ENCODE results near the gene CAPRIN1.
"Not testable (repeated sequence)": the region's sequence is repeated elsewhere in the genome, so short reads cannot be mapped to it uniquely, and the experiment has no call there.

CAPRIN1 gene

GRCh38 chr11:34084637-34085036, 33.1 kb downstream of the CAPRIN1 start:
- H3K9ac ChIP-seq (ENCODE audit: low read length) = no peak overlapping the region
- peaks cover 26% of the 10 kb centered on the region; the same call in 1 of the 2 replicates for H3K36me3 ChIP-seq (ENCODE audit: low read length)
- H3K9me3 ChIP-seq (ENCODE audit: insufficient read depth, low read length) = no peaks in the 10 kb centered on the region
- no peak overlapping the region for H3K4me2 ChIP-seq (ENCODE audit: low read depth, low read length, poor library complexity, severe bottlenecking)
- no peaks in the 10 kb centered on the region for H3K79me2 ChIP-seq (ENCODE audit: insufficient read depth, low read length)
- H4K20me1 ChIP-seq (ENCODE audit: low read depth, low read length) = no peaks in the 10 kb centered on the region
- H2AFZ ChIP-seq (ENCODE audit: low read depth, low read length, severe bottlenecking) = no peak overlapping the region
- no peak overlapping the region for H3K27ac ChIP-seq (ENCODE audit: low read depth, low read length)
- H3K4me3 ChIP-seq (ENCODE audit: insufficient read depth, low read length, poor library complexity, severe bottlenecking) = no peak overlapping the region
- H3F3A ChIP-seq (ENCODE audit: insufficient read depth) = no peaks in the 10 kb centered on the region
- no peaks in the 10 kb centered on the region for H3K9me2 ChIP-seq (replicated peaks; ENCODE audit: insufficient read depth, low read length)
- TF ChIP-seq CTCF (IDR thresholded peaks at IDR 0.05; ENCODE audit: insufficient read depth, low read length, poor library complexity, severe bottlenecking) = no peak
- no peaks in the 10 kb centered on the region for H3K27me3 ChIP-seq (ENCODE audit: low read length)

GRCh38 chr11:34086554-34087283, 35.2 kb downstream of the CAPRIN1 start:
- Histone ChIP-seq H3K79me2 (ENCODE audit: insufficient read depth, low read length) (no peaks in the 10 kb centered on the region), H3K9ac (ENCODE audit: low read length) (no peak overlapping the region), H3K9me2 (replicated peaks; ENCODE audit: insufficient read depth, low read length) (no peaks in the 10 kb centered on the region), H3F3A (ENCODE audit: insufficient read depth) (no peaks in the 10 kb centered on the region), H3K27ac (ENCODE audit: low read depth, low read length) (no peak overlapping the region), H3K36me3 (ENCODE audit: low read length) (peaks cover 24% of the 10 kb centered on the region; the same call in 1 of the 2 replicates), H3K4me2 (ENCODE audit: low read depth, low read length, poor library complexity, severe bottlenecking) (no peak overlapping the region), H3K27me3 (ENCODE audit: low read length) (no peaks in the 10 kb centered on the region), H3K4me3 (ENCODE audit: insufficient read depth, low read length, poor library complexity, severe bottlenecking) (no peak overlapping the region), H4K20me1 (ENCODE audit: low read depth, low read length) (no peaks in the 10 kb centered on the region), H3K9me3 (ENCODE audit: insufficient read depth, low read length) (no peaks in the 10 kb centered on the region), H2AFZ (ENCODE audit: low read depth, low read length, severe bottlenecking) (no peak overlapping the region)
- no peak for TF ChIP-seq EZH2phosphoT487 (conservative IDR thresholded peaks at IDR 0.05; ENCODE audit: low read length)
- TF ChIP-seq CTCF (IDR thresholded peaks at IDR 0.05; ENCODE audit: insufficient read depth, low read length, poor library complexity, severe bottlenecking) = no peak

GRCh38 chr11:34091825-34092224, 40.3 kb downstream of the CAPRIN1 start:
- H3K27ac ChIP-seq (ENCODE audit: low read depth, low read length) = no peak overlapping the region
- no peaks in the 10 kb centered on the region for H3K9me2 ChIP-seq (replicated peaks; ENCODE audit: insufficient read depth, low read length)
- no peaks in the 10 kb centered on the region for H3K9me3 ChIP-seq (ENCODE audit: insufficient read depth, low read length)
- H3K27me3 ChIP-seq (ENCODE audit: low read length) = no peaks in the 10 kb centered on the region
- 0 out of 2 replicates have a peak, but pooled peaks cover under 1% of the 10 kb centered on the region for H3F3A ChIP-seq (ENCODE audit: insufficient read depth)
- H3K79me2 ChIP-seq (ENCODE audit: insufficient read depth, low read length) = no peaks in the 10 kb centered on the region
- no peaks in the 10 kb centered on the region for H4K20me1 ChIP-seq (ENCODE audit: low read depth, low read length)
- H2AFZ ChIP-seq (ENCODE audit: low read depth, low read length, severe bottlenecking) = no peak overlapping the region
- no peak overlapping the region for H3K4me3 ChIP-seq (ENCODE audit: insufficient read depth, low read length, poor library complexity, severe bottlenecking)
- no peak overlapping the region for H3K9ac ChIP-seq (ENCODE audit: low read length)
- H3K36me3 ChIP-seq (ENCODE audit: low read length) = peaks cover 13% of the 10 kb centered on the region; the same call in 1 of the 2 replicates
- TF ChIP-seq EZH2phosphoT487 (conservative IDR thresholded peaks at IDR 0.05; ENCODE audit: low read length) (no peak), CTCF (IDR thresholded peaks at IDR 0.05; ENCODE audit: insufficient read depth, low read length, poor library complexity, severe bottlenecking) (no peak)
- H3K4me2 ChIP-seq (ENCODE audit: low read depth, low read length, poor library complexity, severe bottlenecking) = no peak overlapping the region

GRCh38 chr11:34094900-34095299, 43.4 kb downstream of the CAPRIN1 start:
- not testable (repeated sequence) for H3K9ac ChIP-seq (ENCODE audit: low read length); H2AFZ ChIP-seq (ENCODE audit: low read depth, low read length, severe bottlenecking); H3K4me3 ChIP-seq (ENCODE audit: insufficient read depth, low read length, poor library complexity, severe bottlenecking); H4K20me1 ChIP-seq (ENCODE audit: low read depth, low read length); H3K9me3 ChIP-seq (ENCODE audit: insufficient read depth, low read length); H3F3A ChIP-seq (ENCODE audit: insufficient read depth); H3K79me2 ChIP-seq (ENCODE audit: insufficient read depth, low read length); H3K27me3 ChIP-seq (ENCODE audit: low read length); H3K27ac ChIP-seq (ENCODE audit: low read depth, low read length); H3K9me2 ChIP-seq (replicated peaks; ENCODE audit: insufficient read depth, low read length); H3K4me2 ChIP-seq (ENCODE audit: low read depth, low read length, poor library complexity, severe bottlenecking)
- peaks cover 18% of the 10 kb centered on the region; the same call in 1 of the 2 replicates for H3K36me3 ChIP-seq (ENCODE audit: low read length)
